ENCODE measurements around the gene PTPRC.

PTPRC gene

GRCh38 chr1:198655459-198656121 is 16.8 kb downstream of the PTPRC start:
- no peaks in the 10 kb centered on the region for H3K27me3 ChIP-seq (ENCODE audit: insufficient read depth, low read length)
- H3K9ac ChIP-seq (ENCODE audit: low read length): peak overlapping the region; percentile 15; the same call in 1 of the 2 replicates
- no peaks in the 10 kb centered on the region for H3K9me3 ChIP-seq (ENCODE audit: low read length)
- TF ChIP-seq CTCF (IDR thresholded peaks at IDR 0.05; ENCODE audit: low read length) (no peak), EZH2 (IDR thresholded peaks at IDR 0.05; ENCODE audit: borderline replicate concordance, low read length) (no peak)
- H4K20me1 ChIP-seq (ENCODE audit: insufficient read depth, low read length): no peaks in the 10 kb centered on the region
- peak overlapping the region; percentile 48; the same call in 1 of the 2 replicates for H3K4me2 ChIP-seq (ENCODE audit: low read length)
- peak overlapping the region; percentile 89 for H3K27ac ChIP-seq (ENCODE audit: low read depth, low read length, poor library complexity, severe bottlenecking)
- peaks cover 99% of the 10 kb centered on the region for H3K79me2 ChIP-seq (ENCODE audit: insufficient read depth, low read length)
- peaks cover 47% of the 10 kb centered on the region for H3K36me3 ChIP-seq (ENCODE audit: insufficient read depth, low read length)
- H2AFZ ChIP-seq (ENCODE audit: low read length): no peak overlapping the region
- peak overlapping the region; percentile 4 for H3K4me3 ChIP-seq (ENCODE audit: low read depth, low read length, poor library complexity, severe bottlenecking)
- H3K4me1 ChIP-seq (ENCODE audit: insufficient read depth, low read length, severe bottlenecking): peaks cover 99% of the 10 kb centered on the region
- H3K9me2 ChIP-seq (ENCODE audit: low read depth, low read length): no peaks in the 10 kb centered on the region
- peaks cover 6% of the 10 kb centered on the region; the same call in 1 of the 2 replicates for H3F3A ChIP-seq (ENCODE audit: insufficient read depth, low read length)

GRCh38 chr1:198656500-198656932 is 17.7 kb downstream of the PTPRC start:
- H3F3A ChIP-seq (ENCODE audit: insufficient read depth, low read length): peaks cover 6% of the 10 kb centered on the region; the same call in 1 of the 2 replicates
- H3K36me3 ChIP-seq (ENCODE audit: insufficient read depth, low read length): peaks cover 53% of the 10 kb centered on the region
- H3K4me3 ChIP-seq (ENCODE audit: low read depth, low read length, poor library complexity, severe bottlenecking): peak overlapping the region; percentile 12
- peak overlapping the region; percentile 89 for H3K27ac ChIP-seq (ENCODE audit: low read depth, low read length, poor library complexity, severe bottlenecking)
- no peak for TF ChIP-seq CTCF (IDR thresholded peaks at IDR 0.05; ENCODE audit: low read length)
- TF ChIP-seq EZH2 (IDR thresholded peaks at IDR 0.05; ENCODE audit: borderline replicate concordance, low read length): no peak
- peaks cover 99% of the 10 kb centered on the region for H3K79me2 ChIP-seq (ENCODE audit: insufficient read depth, low read length)
- peaks cover 97% of the 10 kb centered on the region for H3K4me1 ChIP-seq (ENCODE audit: insufficient read depth, low read length, severe bottlenecking)
- no peaks in the 10 kb centered on the region for H3K27me3 ChIP-seq (ENCODE audit: insufficient read depth, low read length)
- H3K9me2 ChIP-seq (ENCODE audit: low read depth, low read length): no peaks in the 10 kb centered on the region
- H3K9me3 ChIP-seq (ENCODE audit: low read length): no peaks in the 10 kb centered on the region
- no peak overlapping the region for H2AFZ ChIP-seq (ENCODE audit: low read length)
- peak overlapping the region; percentile 17; the same call in 1 of the 2 replicates for H3K9ac ChIP-seq (ENCODE audit: low read length)
- peak overlapping the region; percentile 44 for H3K4me2 ChIP-seq (ENCODE audit: low read length)
- H4K20me1 ChIP-seq (ENCODE audit: insufficient read depth, low read length): no peaks in the 10 kb centered on the region

GRCh38 chr1:198657550-198658064 is 18.8 kb downstream of the PTPRC start:
- H3F3A ChIP-seq (ENCODE audit: insufficient read depth, low read length): peaks cover 6% of the 10 kb centered on the region; the same call in 1 of the 2 replicates

More at GRCh38 chr1:198657550-198658064, 18.8 kb downstream of the PTPRC start:
- Histone ChIP-seq H3K36me3 (ENCODE audit: insufficient read depth, low read length) (peaks cover 52% of the 10 kb centered on the region), H3K9me2 (ENCODE audit: low read depth, low read length) (no peaks in the 10 kb centered on the region), H2AFZ (ENCODE audit: low read length) (no peak overlapping the region), H3K9ac (ENCODE audit: low read length) (peak overlapping the region; percentile 44; the same call in 1 of the 2 replicates), H3K27me3 (ENCODE audit: insufficient read depth, low read length) (no peaks in the 10 kb centered on the region), H3K9me3 (ENCODE audit: low read length) (no peaks in the 10 kb centered on the region), H3K4me2 (ENCODE audit: low read length) (peak overlapping the region; percentile 52), H3K4me1 (ENCODE audit: insufficient read depth, low read length, severe bottlenecking) (peaks cover 95% of the 10 kb centered on the region), H3K79me2 (ENCODE audit: insufficient read depth, low read length) (peaks cover 99% of the 10 kb centered on the region), H3K27ac (ENCODE audit: low read depth, low read length, poor library complexity, severe bottlenecking) (peak overlapping the region; percentile 89), H3K4me3 (ENCODE audit: low read depth, low read length, poor library complexity, severe bottlenecking) (peak overlapping the region; percentile 15), H4K20me1 (ENCODE audit: insufficient read depth, low read length) (no peaks in the 10 kb centered on the region)
- TF ChIP-seq CTCF (IDR thresholded peaks at IDR 0.05; ENCODE audit: low read length) (no peak), EZH2 (IDR thresholded peaks at IDR 0.05; ENCODE audit: borderline replicate concordance, low read length) (no peak)

All from OCI-LY1 (cell line).